Tibial nerve (tissue), 3 donors: Measurements from ENCODE around the gene NANP.

ENCODE experiments used
- POLR2A ChIP-seq, 2 donors: fragments of 450-650 bp; IDR thresholded peaks; one replicate each; pipeline ENCODE4 v1.6.1; 2017; ENCODE audit warnings: antibody characterized with exemption in 2 of 2, mild to moderate bottlenecking in 2 of 2, moderate library complexity in 2 of 2
- TF ChIP-seq, protein P1 (sequence below), 5 experiments: fragments of 200-600 bp in 3 of 5; fragments of 450-650 bp in 2 of 5; sonication (generic) in 3 of 5; IDR thresholded peaks; one replicate each; pipeline ENCODE4 v1.5.1; 2016 to 2019; ENCODE audit warnings: antibody characterized with exemption in 5 of 5, mild to moderate bottlenecking in 3 of 5, moderate library complexity in 2 of 5

DNA sequence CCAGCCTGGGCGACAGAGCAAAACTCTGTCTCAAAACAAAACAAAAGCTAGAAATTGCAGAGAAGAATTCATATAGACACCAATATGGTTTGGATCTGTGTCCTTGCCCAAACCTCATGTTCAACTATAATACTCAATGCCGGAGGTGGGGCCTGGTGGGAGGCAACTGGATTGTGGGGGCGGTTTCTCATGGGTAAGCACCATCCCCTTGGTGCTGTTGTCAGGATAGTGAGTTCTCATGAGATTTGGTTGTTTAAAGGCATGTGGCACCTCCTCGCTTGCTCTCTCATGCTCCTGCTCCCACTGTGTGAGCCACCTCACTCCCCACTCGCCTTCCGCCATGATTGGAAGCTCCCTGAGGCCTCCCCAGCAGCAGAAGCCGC is 53.7 kb downstream of the NANP start:
- TF ChIP-seq, protein P1, sequence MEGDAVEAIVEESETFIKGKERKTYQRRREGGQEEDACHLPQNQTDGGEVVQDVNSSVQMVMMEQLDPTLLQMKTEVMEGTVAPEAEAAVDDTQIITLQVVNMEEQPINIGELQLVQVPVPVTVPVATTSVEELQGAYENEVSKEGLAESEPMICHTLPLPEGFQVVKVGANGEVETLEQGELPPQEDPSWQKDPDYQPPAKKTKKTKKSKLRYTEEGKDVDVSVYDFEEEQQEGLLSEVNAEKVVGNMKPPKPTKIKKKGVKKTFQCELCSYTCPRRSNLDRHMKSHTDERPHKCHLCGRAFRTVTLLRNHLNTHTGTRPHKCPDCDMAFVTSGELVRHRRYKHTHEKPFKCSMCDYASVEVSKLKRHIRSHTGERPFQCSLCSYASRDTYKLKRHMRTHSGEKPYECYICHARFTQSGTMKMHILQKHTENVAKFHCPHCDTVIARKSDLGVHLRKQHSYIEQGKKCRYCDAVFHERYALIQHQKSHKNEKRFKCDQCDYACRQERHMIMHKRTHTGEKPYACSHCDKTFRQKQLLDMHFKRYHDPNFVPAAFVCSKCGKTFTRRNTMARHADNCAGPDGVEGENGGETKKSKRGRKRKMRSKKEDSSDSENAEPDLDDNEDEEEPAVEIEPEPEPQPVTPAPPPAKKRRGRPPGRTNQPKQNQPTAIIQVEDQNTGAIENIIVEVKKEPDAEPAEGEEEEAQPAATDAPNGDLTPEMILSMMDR (IDR thresholded peaks at IDR 0.05), result no peak
- no peak for TF ChIP-seq POLR2A (IDR thresholded peaks at IDR 0.05)
